ENCODE measurements around the gene CNOT8.

CNOT8 gene

DNA sequence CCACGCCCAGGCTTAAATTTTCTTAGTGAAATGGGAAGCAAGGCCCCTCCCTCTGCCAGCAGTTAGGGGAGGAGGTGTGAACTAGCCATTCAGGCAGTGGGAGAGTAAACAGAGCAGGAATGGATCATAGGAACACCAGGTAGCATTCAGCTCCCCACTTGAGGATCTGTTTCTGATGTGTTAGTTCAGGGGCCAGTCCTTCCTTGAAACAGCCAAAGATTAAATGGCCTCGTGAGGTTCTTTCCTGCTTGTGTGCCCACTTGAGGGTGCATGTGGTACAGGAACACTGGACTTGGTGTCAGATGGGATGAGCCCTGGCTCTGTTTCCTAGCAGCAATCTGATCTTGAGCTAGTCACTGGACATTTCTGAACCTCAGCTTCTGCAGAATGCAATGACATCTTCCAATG is 29.2 kb upstream of the CNOT8 start:
- no peak for TF ChIP-seq GATA2 (IDR thresholded peaks at IDR 0.05; ENCODE audit: low read depth, low read length)

DNA sequence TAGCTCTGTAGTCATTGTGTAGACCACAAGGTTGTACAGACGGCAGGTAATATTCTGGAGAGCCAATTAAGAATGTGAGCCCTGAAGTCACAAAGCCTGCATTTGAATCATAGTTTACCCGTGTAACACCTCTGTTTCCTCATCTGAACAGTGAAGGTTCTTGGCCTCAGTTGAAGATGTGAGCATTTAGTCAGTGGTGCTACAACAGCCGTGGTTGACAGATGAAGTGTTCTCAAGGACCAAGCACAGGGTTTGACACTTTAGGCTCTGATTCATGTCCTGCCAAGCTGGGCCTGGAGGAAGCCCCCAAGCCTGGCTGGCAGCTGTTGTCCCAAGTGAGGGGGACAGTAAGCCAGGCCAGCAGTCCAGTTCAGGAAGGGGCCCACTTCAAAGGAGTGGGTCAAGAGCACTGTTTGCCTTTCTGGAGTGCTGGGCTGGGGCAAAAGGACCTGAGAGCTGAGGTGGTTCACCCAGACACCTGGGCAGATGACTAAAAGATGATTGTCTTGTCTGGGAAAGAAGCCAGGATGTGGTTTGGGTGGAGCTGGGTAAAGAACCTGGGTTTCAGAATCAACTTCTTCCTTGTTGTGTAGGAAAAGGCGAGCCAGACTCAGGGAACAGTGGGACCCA is 28.7 kb upstream of the CNOT8 start:
- TF ChIP-seq GATA2 (IDR thresholded peaks at IDR 0.05; ENCODE audit: low read depth, low read length) (no peak), GATA3 (IDR thresholded peaks at IDR 0.05; ENCODE audit: low read depth, low read length) (no peak)

DNA sequence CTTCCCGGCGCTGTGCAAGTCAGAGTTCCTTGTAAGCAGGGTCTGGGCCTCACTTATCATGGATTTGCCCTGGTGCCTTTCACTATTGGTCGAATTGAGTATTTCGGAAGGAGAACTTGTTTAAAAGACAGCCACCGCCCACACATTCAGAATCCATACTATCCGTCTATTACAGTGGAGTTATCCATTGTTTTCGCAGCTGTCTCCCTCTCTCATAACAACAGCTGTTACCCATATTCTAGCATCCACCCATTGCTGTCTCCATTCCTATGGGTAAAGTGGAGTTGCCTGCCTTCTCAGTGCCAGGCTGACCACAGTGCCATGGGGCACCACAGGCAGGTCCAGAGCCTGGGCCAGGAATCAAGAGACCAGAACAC is 28.2 kb upstream of the CNOT8 start:
- TF ChIP-seq GATA2 (IDR thresholded peaks at IDR 0.05; ENCODE audit: low read depth, low read length): no peak
- TF ChIP-seq GATA3 (IDR thresholded peaks at IDR 0.05; ENCODE audit: low read depth, low read length): no peak

DNA sequence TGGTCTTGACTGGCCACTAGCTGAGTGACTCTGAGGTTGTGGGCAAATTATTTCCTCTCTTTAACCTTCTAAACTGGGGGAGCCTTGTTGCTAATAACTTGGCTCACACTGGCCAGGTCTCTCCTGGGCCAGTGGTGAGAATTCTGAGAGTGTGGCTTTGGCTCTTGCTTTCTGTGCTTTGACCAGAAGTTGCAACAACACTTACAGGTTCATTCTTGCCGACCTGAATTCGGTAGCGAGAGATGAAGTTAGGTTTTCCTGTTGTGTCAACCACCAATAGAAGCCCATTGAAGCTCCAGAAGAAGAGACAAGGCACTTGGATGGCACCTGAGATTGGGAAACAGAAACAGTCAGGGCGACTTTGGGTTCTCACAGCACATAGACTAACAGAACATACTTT is 27.8 kb upstream of the CNOT8 start:
- TF ChIP-seq GATA3 (IDR thresholded peaks at IDR 0.05; ENCODE audit: low read depth, low read length) (no peak), GATA2 (IDR thresholded peaks at IDR 0.05; ENCODE audit: low read depth, low read length) (no peak)

DNA sequence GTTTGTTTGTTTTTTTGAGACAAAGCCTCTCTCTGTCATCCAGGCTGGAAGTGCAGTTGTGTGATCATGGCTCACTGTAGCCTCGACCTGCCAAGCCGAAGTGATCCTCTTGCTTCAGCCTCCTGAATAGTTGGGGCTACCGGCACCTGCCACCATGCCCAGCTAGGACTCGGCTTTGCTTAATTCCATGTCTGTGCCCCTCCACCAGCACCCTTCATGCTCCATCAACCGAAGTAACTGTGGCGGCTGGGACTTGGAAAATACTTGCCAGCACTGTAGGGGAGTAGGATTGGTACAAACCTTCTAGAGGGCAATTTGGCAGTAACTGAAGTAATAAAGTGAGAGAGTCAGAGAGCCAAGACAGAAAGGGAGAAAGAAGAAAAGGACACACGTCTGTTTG is 27.0 kb upstream of the CNOT8 start:
- no peak for TF ChIP-seq GATA2 (IDR thresholded peaks at IDR 0.05; ENCODE audit: low read depth, low read length)
- TF ChIP-seq GATA3 (IDR thresholded peaks at IDR 0.05; ENCODE audit: low read depth, low read length): no peak

DNA sequence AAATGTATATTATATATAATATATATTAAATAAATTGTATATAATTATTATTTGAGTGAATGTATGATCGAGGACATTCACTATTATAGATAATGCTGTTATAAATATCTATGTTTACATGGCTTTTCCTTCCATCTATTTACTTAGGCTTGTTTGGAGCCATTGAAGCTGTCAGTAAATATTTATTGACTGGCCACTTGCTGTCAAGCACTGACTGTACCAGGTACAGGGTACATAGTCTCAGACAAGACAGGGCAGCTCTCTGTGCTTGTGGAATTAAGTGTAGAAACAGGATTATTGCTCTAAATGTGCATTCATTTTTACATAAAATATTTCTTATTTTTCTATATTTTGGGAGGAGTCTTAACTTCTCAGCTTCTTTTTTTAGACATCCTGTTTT is 24.4 kb upstream of the CNOT8 start:
- TF ChIP-seq GATA3 (IDR thresholded peaks at IDR 0.05; ENCODE audit: low read depth, low read length): no peak
- no peak for TF ChIP-seq GATA2 (IDR thresholded peaks at IDR 0.05; ENCODE audit: low read depth, low read length)

DNA sequence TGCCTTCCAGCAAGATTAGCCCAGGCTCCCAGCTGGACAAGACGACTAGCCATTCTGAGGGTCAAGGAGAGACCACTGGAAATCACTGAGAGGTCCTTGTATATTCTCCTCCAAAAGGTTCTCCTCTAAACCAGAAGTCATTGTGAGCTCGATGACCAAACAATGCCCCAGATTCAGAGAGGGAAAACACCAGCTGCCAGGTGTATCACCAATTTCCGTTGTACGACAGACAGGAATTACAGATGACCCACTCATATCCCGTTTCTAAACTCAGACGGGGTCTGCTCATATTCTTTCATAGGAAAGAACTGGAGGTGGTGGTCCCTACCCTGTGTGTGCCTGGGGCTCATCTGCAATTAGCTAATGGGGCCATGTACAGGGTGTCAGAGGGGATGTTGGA is 22.2 kb upstream of the CNOT8 start:
- no peak for TF ChIP-seq GATA3 (IDR thresholded peaks at IDR 0.05; ENCODE audit: low read depth, low read length)
- TF ChIP-seq GATA2 (IDR thresholded peaks at IDR 0.05; ENCODE audit: low read depth, low read length): no peak

DNA sequence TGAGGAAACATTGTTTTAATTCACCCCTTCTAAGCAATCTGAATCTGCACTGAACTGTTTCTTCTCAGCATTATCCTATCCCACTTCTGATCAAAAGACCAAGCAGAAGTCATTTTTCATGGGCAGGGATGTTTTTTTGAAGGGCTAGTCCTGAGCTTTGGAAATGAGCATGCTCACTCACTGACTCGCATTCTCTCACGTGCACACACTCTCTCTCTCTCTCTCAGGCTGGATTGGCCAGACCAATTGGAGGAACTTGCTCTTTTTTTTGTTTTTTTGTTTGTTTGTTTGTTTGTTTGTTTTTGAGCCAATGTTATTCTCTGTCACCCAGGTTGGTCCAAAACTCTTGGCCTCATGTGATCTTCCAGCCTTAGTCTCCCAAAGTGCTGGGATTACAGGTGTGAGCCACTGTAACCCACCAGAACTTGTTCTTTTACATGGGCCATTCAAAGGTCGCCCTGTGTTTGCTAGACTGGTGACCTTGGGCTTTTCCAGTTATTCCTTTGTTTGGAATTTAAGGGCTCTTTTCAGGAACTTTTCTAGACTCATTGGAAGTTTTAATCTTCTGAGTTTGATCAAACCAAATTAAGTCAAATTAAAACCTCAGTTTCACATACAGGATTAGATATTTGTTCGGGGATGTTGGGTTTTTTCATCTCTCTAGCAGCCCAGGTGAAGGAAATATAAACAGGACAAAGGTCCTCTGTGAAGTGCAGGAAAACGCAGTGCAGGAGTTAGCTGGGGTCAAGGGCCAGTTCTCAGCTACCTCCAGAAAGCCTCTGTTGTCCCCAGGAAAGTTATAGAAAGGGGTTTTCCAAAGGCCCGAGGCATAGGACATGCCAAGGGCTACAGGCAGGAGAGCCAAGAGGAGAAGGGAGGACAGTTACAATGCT is 21.2 kb upstream of the CNOT8 start:
- TF ChIP-seq GATA3 (IDR thresholded peaks at IDR 0.05; ENCODE audit: low read depth, low read length) (no peak), GATA2 (IDR thresholded peaks at IDR 0.05; ENCODE audit: low read depth, low read length) (no peak)

DNA sequence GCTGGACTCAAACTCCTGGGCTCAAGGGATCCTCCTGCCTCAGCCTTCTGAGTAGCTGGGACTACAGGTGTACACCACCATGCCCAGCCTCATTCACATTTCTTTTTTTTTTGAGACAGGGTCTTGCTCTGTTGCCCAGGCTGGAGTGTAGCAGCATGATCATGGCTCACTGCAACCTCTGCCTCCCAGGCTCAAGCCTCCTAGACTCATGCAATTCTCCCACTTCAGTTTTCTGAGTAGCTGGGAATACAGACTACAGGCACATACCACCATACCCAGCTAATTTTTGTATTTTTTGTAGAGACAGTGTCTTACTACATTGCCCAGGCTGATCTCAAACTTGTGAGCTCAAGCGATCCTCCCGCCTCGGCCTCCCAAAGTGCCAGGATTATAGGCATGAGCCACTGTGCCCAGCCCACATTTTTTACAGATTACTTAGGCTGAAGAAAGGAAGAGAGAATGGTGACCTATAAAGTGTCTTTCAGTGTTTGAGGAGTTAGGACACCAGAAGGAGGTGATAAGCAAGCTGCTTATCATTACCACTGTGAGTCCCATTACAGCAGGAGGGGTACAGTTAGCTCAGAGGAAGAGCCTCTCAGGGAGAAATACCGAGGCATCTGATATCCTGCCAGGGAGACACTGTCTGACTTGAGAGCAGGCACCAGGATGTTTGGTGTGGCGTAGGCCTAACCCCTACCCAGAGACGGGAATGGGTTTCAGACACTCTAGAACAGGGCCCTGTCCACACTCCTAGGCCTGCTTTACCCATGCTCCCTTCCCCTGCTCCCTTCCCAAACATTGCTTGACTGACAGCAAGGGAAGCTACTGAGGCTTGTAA is 17.8 kb upstream of the CNOT8 start:
- TF ChIP-seq GATA2 (IDR thresholded peaks at IDR 0.05; ENCODE audit: low read depth, low read length): no peak
- TF ChIP-seq GATA3 (IDR thresholded peaks at IDR 0.05; ENCODE audit: low read depth, low read length): no peak

DNA sequence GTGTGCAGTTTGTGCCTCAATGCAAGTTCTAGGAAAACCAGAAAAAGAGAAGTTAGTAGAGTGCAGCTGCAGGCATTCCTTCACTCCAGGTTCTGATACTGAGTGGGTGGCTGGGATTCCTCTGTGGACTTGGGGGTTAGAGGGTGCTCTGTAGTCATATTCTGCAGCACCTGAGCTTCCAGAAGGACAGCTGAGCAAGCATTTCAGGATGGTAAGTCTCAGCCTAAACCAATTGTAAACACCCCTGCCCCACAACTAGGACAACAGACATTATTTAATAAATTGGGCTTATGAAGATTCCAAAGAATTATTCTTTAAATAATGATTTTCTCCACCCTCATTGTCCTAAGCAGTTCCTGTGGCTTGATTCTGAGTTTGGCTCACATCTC is 17.2 kb upstream of the CNOT8 start:
- TF ChIP-seq GATA3 (IDR thresholded peaks at IDR 0.05; ENCODE audit: low read depth, low read length): no peak
- TF ChIP-seq GATA2 (IDR thresholded peaks at IDR 0.05; ENCODE audit: low read depth, low read length): no peak

DNA sequence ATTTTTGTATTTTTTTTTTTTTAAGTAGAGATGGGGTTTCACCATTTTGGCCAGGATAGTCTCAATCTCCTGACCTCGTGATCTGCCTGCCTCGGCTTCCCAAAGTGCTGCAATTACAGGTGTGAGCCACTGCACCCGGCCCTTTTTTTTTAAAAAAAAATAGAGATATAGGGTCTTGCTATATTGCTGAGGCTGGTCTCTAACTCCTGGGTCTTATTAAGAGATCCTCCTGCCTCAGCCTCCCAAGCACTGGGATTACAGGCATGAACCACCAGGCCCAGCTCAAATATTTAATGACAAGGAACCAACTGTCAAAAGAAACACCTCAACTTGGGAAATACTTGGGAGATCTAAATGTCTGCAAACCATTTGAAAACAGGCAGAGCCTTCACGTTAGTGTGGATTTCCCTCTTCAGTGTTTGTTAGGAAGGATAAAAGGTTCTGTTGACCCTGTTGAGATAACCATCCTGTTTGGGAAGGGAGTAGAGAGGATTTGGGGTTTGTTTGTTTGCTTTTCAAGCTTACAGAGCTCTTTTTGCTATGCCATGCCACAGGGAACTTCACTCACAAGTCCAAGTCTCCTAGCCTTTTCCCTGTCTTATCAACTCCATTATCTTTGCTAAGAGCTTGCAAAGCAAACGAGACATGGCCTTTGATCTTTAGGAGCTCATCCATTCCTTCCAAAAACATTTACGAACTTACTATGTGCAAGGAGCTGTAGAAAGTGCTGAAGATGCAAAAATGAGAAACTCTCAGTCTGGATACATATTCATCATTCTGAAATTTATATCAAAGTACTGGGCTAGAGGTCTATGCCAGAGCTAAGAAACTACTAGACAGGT is 15.5 kb upstream of the CNOT8 start:
- TF ChIP-seq GATA3 (IDR thresholded peaks at IDR 0.05; ENCODE audit: low read depth, low read length): no peak
- no peak for TF ChIP-seq GATA2 (IDR thresholded peaks at IDR 0.05; ENCODE audit: low read depth, low read length)

DNA sequence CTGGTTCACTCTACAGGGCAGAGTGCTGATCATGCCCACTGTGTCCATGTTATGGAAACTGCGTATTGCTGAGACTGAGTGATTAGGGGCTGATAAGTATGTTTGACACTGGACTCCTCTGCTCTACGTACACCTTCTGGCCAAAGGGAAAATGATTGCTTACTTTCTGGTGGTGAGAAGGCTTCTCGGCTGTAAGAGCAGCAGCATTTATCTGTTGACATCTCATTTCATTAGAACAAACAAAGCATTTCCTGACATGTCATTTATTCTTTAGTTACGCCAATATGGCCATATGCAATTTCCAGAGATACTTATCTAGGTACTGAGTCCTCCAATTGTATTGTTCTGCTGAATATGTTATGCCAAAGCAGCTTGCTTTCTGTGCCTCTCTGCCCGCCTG is 13.6 kb upstream of the CNOT8 start:
- TF ChIP-seq GATA3 (IDR thresholded peaks at IDR 0.05; ENCODE audit: low read depth, low read length) (peak; percentile 91), GATA2 (IDR thresholded peaks at IDR 0.05; ENCODE audit: low read depth, low read length) (peak; percentile 95)

DNA sequence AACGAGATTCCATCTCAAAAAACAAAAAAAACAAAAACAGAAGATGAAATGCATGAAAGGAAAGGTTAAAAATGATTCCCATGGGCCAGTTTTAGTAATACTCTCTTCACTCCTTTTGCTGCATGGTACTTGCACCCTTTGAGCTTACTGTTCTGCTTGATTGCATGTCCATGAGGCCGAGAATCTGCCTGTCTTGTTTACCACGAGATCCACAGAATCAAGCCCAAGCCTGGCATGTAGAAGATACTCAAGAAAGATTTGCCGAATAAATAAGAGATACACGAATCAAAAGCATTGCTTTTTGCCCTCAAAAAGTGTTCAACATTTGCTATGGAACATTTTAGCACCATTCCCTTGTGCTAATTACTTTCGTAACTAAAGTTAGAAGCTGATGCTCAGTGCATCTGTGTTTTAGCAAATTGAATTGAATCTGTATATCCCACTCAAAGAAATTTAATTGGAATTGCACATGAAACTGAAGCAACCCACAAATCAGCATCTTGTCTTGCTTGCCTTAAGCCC is 9.1 kb upstream of the CNOT8 start:
- TF ChIP-seq GATA2 (IDR thresholded peaks at IDR 0.05; ENCODE audit: low read depth, low read length) (no peak), GATA3 (IDR thresholded peaks at IDR 0.05; ENCODE audit: low read depth, low read length) (no peak)

Data from SH-SY5Y (cell line).